HG03135 (cell line): ENCODE measurements around the gene MEDAG.

Source experiments
- ATAC-seq: cut with Tn5 transposase; IDR thresholded peaks from one replicate; pipeline ENCODE4 v1.9.1; 2021; ENCODE audit warnings: mild to moderate bottlenecking, moderate library complexity; ENCODE audit not compliant: unreplicated experiment

MEDAG gene

DNA sequence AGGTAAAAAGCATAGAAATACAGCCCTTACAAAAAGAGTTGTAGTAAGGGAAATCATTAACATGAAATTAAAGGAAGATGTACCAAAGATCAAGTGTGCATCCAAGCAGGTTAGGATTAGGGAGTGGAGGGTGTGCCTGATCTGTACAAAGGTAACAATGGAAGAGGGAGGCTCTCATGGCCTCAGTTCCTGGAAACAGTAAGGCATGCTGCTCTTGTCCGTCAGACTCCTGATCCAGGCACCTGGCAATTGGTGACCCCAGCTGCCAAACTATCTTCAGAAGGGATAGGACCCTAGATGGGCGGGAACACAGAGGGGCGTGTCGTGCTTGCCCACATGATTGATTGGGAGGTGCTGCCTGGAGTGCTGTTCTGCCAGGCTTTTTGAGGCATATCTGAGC lies 30.9 kb downstream of the MEDAG start:
- no peak for ATAC-seq

DNA sequence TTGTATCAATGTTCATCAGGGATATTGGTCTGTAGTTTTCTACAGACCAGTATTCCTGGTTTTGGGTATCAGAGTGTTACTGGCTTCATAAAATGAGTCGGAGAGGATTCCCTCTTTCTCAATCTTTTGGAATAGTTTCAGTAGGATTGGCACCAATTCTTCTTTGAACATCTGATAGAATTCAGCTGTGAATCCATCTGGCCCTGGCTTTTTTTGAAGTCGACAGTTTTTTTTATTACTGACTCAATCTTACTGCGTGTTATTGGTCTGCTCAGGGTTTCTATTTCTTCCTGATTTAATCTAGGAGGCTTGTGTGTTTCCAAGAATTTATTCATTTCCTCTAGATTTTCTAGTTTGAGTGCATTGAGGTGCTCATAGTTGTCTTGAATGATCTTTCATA lies 37.8 kb downstream of the MEDAG start:
- ATAC-seq: no peak

DNA sequence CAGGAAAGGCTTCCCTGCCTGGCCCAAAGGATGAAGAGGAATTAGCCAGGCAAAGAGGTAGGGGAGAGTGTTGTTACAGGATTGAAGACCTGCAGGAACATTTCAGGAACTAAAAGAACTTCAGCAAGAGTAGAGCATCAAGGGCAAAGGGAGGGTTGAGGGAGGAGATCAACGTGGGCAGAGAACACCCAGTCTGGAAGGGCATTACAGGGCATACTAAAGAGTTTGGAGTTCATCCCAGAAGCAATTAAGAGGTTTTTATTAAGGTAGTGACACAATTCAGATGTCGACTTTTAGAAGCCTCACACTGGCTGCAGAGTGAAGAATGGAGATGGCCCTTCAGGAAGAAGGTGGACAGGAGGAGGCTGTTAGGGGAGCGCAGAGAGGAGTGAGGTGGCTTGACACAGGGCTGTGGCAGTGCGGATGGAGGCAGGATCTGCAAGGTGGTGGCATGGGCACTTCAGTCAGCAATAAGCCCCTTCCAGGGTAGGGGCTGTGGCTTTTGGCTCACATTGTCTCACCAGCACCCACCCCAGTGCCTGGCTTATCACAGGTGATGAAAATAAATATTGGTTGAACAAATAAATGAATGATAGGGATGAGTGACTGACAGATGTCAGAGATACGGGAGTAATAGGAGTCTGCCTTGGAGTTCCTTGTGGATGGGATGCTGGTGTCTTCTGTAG lies 51.3 kb downstream of the MEDAG start:
- ATAC-seq: no peak

- ATAC-seq: no peak
Measured at GRCh38 chr13:30959678-30960077, 53.6 kb downstream of the MEDAG start.

DNA sequence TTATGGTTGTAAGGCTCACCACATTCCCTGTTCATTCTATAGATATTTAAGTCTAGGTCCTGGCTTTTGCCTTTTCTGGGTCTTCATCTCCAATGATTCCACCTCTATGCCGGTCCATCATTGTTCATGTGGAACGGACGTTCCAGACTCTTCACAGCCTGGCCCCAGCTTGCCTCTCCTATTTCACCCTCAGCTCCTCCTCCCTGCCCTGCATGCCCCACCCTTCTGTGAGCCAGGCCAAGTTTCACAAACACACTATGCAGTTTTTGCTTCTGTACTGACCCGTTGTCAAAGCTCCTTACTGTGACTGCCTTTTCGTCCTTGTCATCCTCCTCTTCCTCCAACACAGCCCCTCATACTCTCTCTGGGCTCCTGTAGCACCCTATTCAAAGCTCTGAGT lies 57.7 kb downstream of the MEDAG start:
- no peak for ATAC-seq

- no peak for ATAC-seq
Measured at GRCh38 chr13:30965380-30965779, 59.3 kb downstream of the MEDAG start.

GRCh38 chr13:30966101-30966500 lies 60.0 kb downstream of the MEDAG start:
- no peak for ATAC-seq

DNA sequence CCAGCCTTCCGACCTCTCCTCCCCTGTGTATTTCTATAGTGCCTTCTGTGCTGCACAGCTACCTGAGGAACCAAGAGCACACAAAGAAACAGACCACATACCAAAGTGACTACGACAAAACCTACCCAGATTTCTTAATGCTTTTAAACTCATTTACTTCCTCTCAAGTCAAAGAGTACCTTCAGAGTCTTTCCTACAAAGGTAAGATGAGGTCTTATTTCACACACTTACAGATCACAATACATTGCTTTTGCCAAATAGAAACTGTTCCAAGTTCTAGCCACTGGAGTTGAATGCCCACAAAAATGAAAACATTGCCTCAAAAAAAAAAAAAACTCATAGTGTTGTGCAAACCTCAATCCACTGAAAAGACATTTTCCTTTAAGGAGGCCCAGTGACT lies 62.8 kb downstream of the MEDAG start:
- ATAC-seq: no peak

GRCh38 chr13:30971575-30971974 lies 65.5 kb downstream of the MEDAG start:
- ATAC-seq: no peak

- no peak for ATAC-seq
Measured at GRCh38 chr13:30972888-30973377, 66.9 kb downstream of the MEDAG start.

GRCh38 chr13:30974350-30974749 lies 68.3 kb downstream of the MEDAG start:
- no peak for ATAC-seq
